Esophagus muscularis mucosa (tissue), 4 donors: ENCODE data around the gene ABHD12. TPM values are rescaled to one million over a fixed set of nuclear protein-coding genes. Genes with fewer than 3 reads are reported as not detected.

Experiments used
- DNase-seq: peaks from one replicate; pipeline ENCODE4 v3.0.0-alpha.2; 2017; ENCODE audit errors: extremely low spot score
- H3K27ac ChIP-seq, 4 donors: fragments of 200-600 bp; sonication (generic); replicated peaks in 1 of 4; 1 replicate in 3 of 4; 2 replicates in 1 of 4; pipeline ENCODE4 v1.5.1; 2016 to 2019; ENCODE audit warnings: mild to moderate bottlenecking in 1 of 4
- H3K27me3 ChIP-seq, 4 donors: fragments of 200-600 bp; sonication (generic); one replicate each; pipeline versions ENCODE4 v1.5.1 to v1.6.0; 2016 to 2019
- H3K36me3 ChIP-seq, 4 donors: fragments of 200-600 bp; sonication (generic); one replicate each; pipeline ENCODE4 v1.5.1; 2016 to 2019
- H3K4me1 ChIP-seq, 4 donors: fragments of 200-600 bp; sonication (generic); one replicate each; pipeline ENCODE4 v1.5.1; 2016 to 2019
- H3K4me3 ChIP-seq, 4 donors: fragments of 200-600 bp; sonication (generic); 1 replicate in 2 of 4; 2 replicates in 2 of 4; pipeline ENCODE4 v1.5.1; 2016 to 2019; ENCODE audit warnings: mild to moderate bottlenecking in 4 of 4, moderate library complexity in 1 of 4
- H3K9me3 ChIP-seq, 4 donors: fragments of 200-600 bp; sonication (generic); 1 replicate in 3 of 4; 2 replicates in 1 of 4; pipeline ENCODE4 v1.5.1; 2016 to 2019
- EP300 ChIP-seq: sonication (generic); formaldehyde crosslinking; IDR thresholded peaks from one replicate; pipeline ENCODE4 v1.6.1; 2017; ENCODE audit warnings: antibody characterized with exemption
- POLR2A ChIP-seq: fragments of 450-650 bp; IDR thresholded peaks from one replicate; pipeline ENCODE4 v1.6.1; 2017; ENCODE audit warnings: antibody characterized with exemption, moderate library complexity, mild to moderate bottlenecking, low read depth
- POLR2AphosphoS5 ChIP-seq, 2 donors: sonication (generic); formaldehyde crosslinking; IDR thresholded peaks; one replicate each; pipeline ENCODE4 v1.6.1; 2017; ENCODE audit warnings: antibody characterized with exemption in 2 of 2
- WGBS: methylation state at CpG from one replicate; pipeline ENCODE4 v1.1.5; 2018; 5-methylcytosine and 5-hydroxymethylcytosine counted together
- intact Hi-C: fragments of 100-400 bp; cut with DNase I; formaldehyde crosslinking; loops from one replicate; pipeline ENCODE4 v1.15.1; 2023
- total RNA-seq, 4 donors: library from RNA; depleted of rRNA; stranded (reverse); fragments of >200 nt; gene quantifications; one replicate each; pipeline versions ENCODE4 v1.1.0 to v1.2.1, GENCODE V29; 2016
- TF ChIP-seq, protein P1 (sequence below), 3 experiments: fragments of 200-600 bp in 2 of 3; fragments of 450-650 bp in 1 of 3; sonication (generic) in 2 of 3; IDR thresholded peaks; one replicate each; pipeline ENCODE4 v1.5.1; 2017 to 2019; ENCODE audit warnings: antibody characterized with exemption in 3 of 3, mild to moderate bottlenecking in 2 of 3, moderate library complexity in 1 of 3

Gene ABHD12
- total RNA-seq, 4 donors from 2014 or later = 27.0 to 41.6 (median 35.4) TPM

DNA sequence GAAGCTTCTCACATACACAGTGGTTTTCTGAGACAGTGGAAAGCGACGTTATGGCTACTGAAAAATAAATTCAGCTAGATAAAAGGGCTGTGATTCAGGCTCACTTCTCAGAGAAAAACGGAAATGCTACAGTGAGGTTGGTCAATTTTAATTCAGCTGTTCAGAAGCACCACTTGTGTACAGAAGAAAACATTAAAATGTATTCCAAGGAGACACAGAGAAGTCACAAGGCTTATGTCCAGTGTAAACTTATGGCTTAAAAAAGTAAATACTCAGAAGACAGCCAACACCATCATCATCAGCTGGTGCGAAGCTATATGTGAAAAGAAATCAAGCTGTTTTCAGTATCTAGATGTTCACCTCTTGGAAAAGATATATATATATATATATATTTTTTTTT is 68.6 kb downstream of the ABHD12 start:
- TF ChIP-seq, protein P1, sequence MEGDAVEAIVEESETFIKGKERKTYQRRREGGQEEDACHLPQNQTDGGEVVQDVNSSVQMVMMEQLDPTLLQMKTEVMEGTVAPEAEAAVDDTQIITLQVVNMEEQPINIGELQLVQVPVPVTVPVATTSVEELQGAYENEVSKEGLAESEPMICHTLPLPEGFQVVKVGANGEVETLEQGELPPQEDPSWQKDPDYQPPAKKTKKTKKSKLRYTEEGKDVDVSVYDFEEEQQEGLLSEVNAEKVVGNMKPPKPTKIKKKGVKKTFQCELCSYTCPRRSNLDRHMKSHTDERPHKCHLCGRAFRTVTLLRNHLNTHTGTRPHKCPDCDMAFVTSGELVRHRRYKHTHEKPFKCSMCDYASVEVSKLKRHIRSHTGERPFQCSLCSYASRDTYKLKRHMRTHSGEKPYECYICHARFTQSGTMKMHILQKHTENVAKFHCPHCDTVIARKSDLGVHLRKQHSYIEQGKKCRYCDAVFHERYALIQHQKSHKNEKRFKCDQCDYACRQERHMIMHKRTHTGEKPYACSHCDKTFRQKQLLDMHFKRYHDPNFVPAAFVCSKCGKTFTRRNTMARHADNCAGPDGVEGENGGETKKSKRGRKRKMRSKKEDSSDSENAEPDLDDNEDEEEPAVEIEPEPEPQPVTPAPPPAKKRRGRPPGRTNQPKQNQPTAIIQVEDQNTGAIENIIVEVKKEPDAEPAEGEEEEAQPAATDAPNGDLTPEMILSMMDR (IDR thresholded peaks at IDR 0.05) = no peak
- TF ChIP-seq POLR2A = no peak
- no peak for TF ChIP-seq EP300
- no peak for TF ChIP-seq POLR2AphosphoS5 (IDR thresholded peaks at IDR 0.05)
- WGBS = 69% methylated on average over 4 of the region's 4 CpGs
- H3K9me3 ChIP-seq = no peaks in the 10 kb centered on the region
- peaks cover 9 to 31% (median 16%) of the 10 kb centered on the region in 4 donors for H3K36me3 ChIP-seq
- H3K4me1 ChIP-seq = peaks cover 3 to 16% (median 8%) of the 10 kb centered on the region in 4 donors
- no peaks in the 10 kb centered on the region for H3K27me3 ChIP-seq
- DNase-seq = no peak
- H3K4me3 ChIP-seq = no peak overlapping the region
- no peak overlapping the region for H3K27ac ChIP-seq
- intact Hi-C loops = no loop called here

DNA sequence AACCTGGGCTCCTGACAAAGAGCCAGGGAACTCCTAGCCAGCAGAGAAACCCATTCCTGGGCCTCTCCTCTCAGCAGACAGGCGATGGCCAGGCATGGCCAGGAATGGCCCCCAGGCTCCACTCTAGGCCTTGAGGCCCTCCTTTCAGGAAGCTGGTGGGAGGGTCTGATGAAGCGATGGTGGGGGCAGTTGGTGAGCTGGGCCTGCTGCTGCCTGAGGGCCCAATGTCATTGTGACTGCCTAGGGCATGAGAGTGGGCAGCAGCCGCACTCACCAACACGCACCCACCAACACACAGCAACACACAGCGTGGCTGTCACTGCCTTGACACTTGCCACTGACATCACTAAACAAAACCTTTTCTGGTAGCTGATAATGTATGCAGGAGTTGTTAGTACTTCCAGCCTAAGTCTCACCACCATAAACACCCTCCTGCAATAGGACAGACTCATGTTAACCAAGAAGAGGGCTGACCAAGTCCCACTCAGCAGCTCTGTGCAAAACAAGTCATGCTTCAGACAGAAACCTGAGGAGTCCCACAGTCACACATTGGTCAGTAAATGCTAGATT is 69.3 kb downstream of the ABHD12 start:
- TF ChIP-seq POLR2A = no peak
- no peak for TF ChIP-seq POLR2AphosphoS5 (IDR thresholded peaks at IDR 0.05)
- TF ChIP-seq, protein P1 (IDR thresholded peaks at IDR 0.05) = no peak
- TF ChIP-seq EP300 = no peak
- no peaks in the 10 kb centered on the region for H3K27me3 ChIP-seq
- no peaks in the 10 kb centered on the region for H3K9me3 ChIP-seq
- DNase-seq = no peak
- 95% methylated on average over 5 of the region's 5 CpGs for WGBS
- no peak overlapping the region for H3K27ac ChIP-seq
- H3K4me3 ChIP-seq = no peak overlapping the region
- H3K36me3 ChIP-seq = peaks cover 9 to 37% (median 19%) of the 10 kb centered on the region in 4 donors
- peaks cover 3 to 16% (median 8%) of the 10 kb centered on the region in 4 donors for H3K4me1 ChIP-seq
- intact Hi-C loops = no loop called here

DNA sequence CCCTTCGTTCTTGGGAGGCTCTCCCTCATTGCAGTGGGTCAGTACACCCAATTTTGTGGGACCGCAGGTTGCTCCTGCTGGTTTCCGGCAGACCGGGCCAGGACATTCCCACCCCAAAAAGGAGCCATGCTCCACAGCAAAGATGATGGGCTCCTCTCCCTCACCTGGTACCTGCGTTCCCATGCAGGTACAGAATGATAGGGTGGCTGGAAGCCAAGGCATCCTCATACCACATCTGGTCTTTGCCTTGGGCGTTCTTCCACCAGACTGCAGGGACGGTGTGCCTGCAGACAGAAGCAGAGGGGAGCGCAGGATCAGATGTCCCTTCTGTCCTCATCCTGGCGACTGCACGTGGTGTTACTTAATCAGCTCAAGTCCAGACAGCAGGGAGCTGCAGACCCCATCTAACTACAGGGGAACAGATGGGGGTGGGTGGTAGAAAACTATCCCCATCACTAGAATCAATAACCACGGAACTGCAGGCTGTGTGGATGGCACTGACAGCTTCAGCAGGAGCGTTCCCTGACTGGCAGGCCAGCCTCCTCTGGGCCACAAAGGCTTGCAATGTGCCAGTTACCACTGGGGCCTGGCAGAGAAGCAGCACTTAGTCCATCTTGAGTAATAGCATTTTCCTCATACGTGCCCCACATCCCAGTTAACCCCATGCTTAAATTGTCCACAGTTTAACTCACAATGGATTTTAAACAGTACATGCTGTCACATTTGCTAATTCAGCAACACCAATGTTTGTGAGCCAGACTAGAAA is 70.4 kb downstream of the ABHD12 start:
- Histone ChIP-seq H3K27me3 (no peaks in the 10 kb centered on the region), H3K4me1 (peaks cover 7 to 16% (median 8%) of the 10 kb centered on the region in 4 donors), H3K9me3 (no peaks in the 10 kb centered on the region), H3K27ac (no peak overlapping the region), H3K36me3 (peaks cover 9 to 43% (median 19%) of the 10 kb centered on the region in 4 donors), H3K4me3 (no peak overlapping the region)
- TF ChIP-seq POLR2A (no peak), EP300 (no peak), POLR2AphosphoS5 (IDR thresholded peaks at IDR 0.05) (no peak)
- TF ChIP-seq, protein P1 (IDR thresholded peaks at IDR 0.05) = no peak
- intact Hi-C loops = no loop called here
- 89% methylated on average over 13 of the region's 13 CpGs for WGBS
- no peak for DNase-seq

DNA sequence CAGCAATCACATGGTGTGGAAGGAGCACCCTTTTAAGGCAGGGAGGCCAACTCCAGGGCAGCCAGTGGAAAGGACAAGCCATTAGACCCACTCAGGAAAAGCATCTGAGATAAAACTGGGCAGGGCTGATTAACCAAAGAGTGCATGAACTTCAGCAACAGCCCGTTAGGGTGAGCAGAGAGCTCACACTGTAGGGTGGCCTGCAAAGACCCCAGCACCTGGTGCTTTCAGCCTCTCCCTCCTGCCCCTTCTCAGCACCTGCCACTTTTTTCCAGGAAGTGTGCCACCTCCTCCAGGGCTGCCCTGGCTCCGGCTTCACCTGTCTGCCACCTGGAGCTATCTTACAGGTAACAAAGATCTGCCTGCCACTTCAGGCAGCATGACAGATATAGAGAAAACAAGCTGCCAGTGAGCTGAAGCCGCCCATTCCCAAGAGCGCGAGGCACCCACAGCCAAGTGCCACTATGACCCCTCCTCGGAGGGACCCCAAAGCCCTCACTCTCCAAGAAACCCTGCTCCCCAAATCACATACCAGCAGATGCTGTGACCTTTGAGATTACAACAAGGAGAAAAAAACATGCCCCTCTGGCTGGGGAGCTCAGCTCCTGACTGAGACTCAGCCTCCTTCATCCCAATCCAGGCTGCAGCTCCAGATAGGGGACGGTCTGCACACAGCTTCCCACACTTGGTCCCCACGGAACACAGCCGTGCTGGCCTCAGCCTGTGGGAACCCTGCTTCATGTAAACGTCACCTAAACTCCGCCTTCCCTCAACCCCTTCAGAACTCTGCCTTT is 71.2 kb downstream of the ABHD12 start:
- TF ChIP-seq POLR2A (no peak), POLR2AphosphoS5 (IDR thresholded peaks at IDR 0.05) (no peak), EP300 (no peak)
- TF ChIP-seq, protein P1 (IDR thresholded peaks at IDR 0.05) = no peak
- H3K27ac ChIP-seq = peak overlapping the region in 1 of 4 donors; percentile 21
- DNase-seq = no peak
- H3K36me3 ChIP-seq = peaks cover 9 to 50% (median 22%) of the 10 kb centered on the region in 4 donors
- no peak overlapping the region for H3K4me3 ChIP-seq
- WGBS = 94% methylated on average over 11 of the region's 11 CpGs
- H3K4me1 ChIP-seq = peaks cover 7 to 16% (median 10%) of the 10 kb centered on the region in 4 donors
- H3K27me3 ChIP-seq = no peaks in the 10 kb centered on the region
- H3K9me3 ChIP-seq = no peaks in the 10 kb centered on the region
- intact Hi-C loops = no loop called here
